ENCODE results near the gene KLC1.
"Not testable (repeated sequence)": the region's sequence is repeated elsewhere in the genome, so short reads cannot be mapped to it uniquely, and the experiment has no call there.

KLC1 gene

GRCh38 chr14:103691655-103692054 lies 62.6 kb downstream of the KLC1 start:
- not testable (repeated sequence) for DNase-seq (ENCODE audit: low spot score)

GRCh38 chr14:103692159-103692558 lies 63.1 kb downstream of the KLC1 start:
- DNase-seq (ENCODE audit: low spot score), result no peak

GRCh38 chr14:103692871-103693270 lies 63.9 kb downstream of the KLC1 start:
- no peak for DNase-seq (ENCODE audit: low spot score)

GRCh38 chr14:103693515-103693914 lies 64.5 kb downstream of the KLC1 start:
- DNase-seq (ENCODE audit: low spot score), result no peak

- no peak for DNase-seq (ENCODE audit: low spot score)
Observed at GRCh38 chr14:103694572-103695026, 65.6 kb downstream of the KLC1 start.

- no peak for DNase-seq (ENCODE audit: low spot score)
Observed at GRCh38 chr14:103695296-103696069, 66.5 kb downstream of the KLC1 start.

- DNase-seq (ENCODE audit: low spot score), result no peak
Observed at GRCh38 chr14:103696070-103696402, 67.0 kb downstream of the KLC1 start.

GRCh38 chr14:103696466-103697071 lies 67.6 kb downstream of the KLC1 start:
- no peak for DNase-seq (ENCODE audit: low spot score)

- DNase-seq (ENCODE audit: low spot score), result no peak
Observed at GRCh38 chr14:103697206-103697602, 68.2 kb downstream of the KLC1 start.

GRCh38 chr14:103697603-103698379 lies 68.8 kb downstream of the KLC1 start:
- no peak for DNase-seq (ENCODE audit: low spot score)

GRCh38 chr14:103698380-103699260 lies 69.6 kb downstream of the KLC1 start:
- no peak for DNase-seq (ENCODE audit: low spot score)

- DNase-seq (ENCODE audit: low spot score), result no peak
Observed at GRCh38 chr14:103699261-103699661, 70.2 kb downstream of the KLC1 start.

- DNase-seq (ENCODE audit: low spot score), result no peak
Observed at GRCh38 chr14:103699901-103700752, 71.1 kb downstream of the KLC1 start.

- DNase-seq (ENCODE audit: low spot score), result no peak
Observed at GRCh38 chr14:103700753-103701490, 71.9 kb downstream of the KLC1 start.

- DNase-seq (ENCODE audit: low spot score), result no peak
Observed at GRCh38 chr14:103702095-103702494, 73.1 kb downstream of the KLC1 start.

GRCh38 chr14:103702497-103703432 lies 73.8 kb downstream of the KLC1 start:
- no peak for DNase-seq (ENCODE audit: low spot score)

- DNase-seq (ENCODE audit: low spot score), result no peak
Observed at GRCh38 chr14:103703433-103704385, 74.7 kb downstream of the KLC1 start.

- no peak for DNase-seq (ENCODE audit: low spot score)
Observed at GRCh38 chr14:103704708-103705107, 75.7 kb downstream of the KLC1 start.
